C4-2B (cell line): ENCODE data around the gene PRKG1.

Experiments used
- ZFX ChIP-seq: fragments of 450-650 bp; IDR thresholded peaks from 2 replicates; pipeline ENCODE4 v1.6.1; 2017
- TF ChIP-seq, protein P1 (sequence below): fragments of 450-650 bp; conservative IDR thresholded peaks from 2 replicates; pipeline ENCODE4 v1.5.1; 2017; ENCODE audit warnings: mild to moderate bottlenecking

DNA sequence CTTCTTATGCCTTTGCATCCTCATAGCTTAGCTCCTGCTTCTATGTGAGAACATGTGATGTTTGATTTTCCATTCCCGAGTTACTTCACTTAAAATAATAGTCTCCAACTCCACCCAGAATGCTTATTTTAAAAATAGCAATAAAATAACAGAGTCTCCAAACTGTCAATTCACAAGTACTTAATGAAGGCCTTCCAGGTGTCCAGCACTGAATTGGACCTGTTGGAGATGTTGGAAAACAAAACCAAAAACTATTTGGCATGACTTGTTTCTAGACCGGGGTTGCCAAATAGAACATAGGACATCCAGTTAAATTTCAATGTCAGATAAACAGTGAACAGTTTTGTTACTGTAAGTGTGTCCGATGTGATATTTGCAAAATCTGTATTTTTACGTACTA, 1031.7 kb downstream of the PRKG1 start:
- TF ChIP-seq, protein P1, sequence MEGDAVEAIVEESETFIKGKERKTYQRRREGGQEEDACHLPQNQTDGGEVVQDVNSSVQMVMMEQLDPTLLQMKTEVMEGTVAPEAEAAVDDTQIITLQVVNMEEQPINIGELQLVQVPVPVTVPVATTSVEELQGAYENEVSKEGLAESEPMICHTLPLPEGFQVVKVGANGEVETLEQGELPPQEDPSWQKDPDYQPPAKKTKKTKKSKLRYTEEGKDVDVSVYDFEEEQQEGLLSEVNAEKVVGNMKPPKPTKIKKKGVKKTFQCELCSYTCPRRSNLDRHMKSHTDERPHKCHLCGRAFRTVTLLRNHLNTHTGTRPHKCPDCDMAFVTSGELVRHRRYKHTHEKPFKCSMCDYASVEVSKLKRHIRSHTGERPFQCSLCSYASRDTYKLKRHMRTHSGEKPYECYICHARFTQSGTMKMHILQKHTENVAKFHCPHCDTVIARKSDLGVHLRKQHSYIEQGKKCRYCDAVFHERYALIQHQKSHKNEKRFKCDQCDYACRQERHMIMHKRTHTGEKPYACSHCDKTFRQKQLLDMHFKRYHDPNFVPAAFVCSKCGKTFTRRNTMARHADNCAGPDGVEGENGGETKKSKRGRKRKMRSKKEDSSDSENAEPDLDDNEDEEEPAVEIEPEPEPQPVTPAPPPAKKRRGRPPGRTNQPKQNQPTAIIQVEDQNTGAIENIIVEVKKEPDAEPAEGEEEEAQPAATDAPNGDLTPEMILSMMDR, result no peak
- no peak for TF ChIP-seq ZFX
